ENCODE results near the gene FBXO4. TPM values are rescaled to one million over a fixed set of nuclear protein-coding genes. Genes with fewer than 3 reads are reported as not detected.
"Not testable (repeated sequence)": the region's sequence is repeated elsewhere in the genome, so short reads cannot be mapped to it uniquely, and the experiment has no call there.

FBXO4 gene
- total RNA-seq, 2 donors from 2014 or later: 7.6 to 8.6 TPM

- Histone ChIP-seq H3K4me1 (no peaks in the 10 kb centered on the region), H3K9ac (ENCODE audit: low read depth in 2 of 2, low read length in 2 of 2) (no peak overlapping the region), H3K4me3 (no peak overlapping the region), H3K36me3 (no peaks in the 10 kb centered on the region), H3K27me3 (no peaks in the 10 kb centered on the region), H3K9me3 (no peaks in the 10 kb centered on the region), H3K27ac (no peak overlapping the region)
- intact Hi-C loops (cut with DNase I): no loop called here
- DNase-seq: no peak
- no peak for TF ChIP-seq CTCF (IDR thresholded peaks at IDR 0.05)
Observed at GRCh38 chr5:41935544-41935943, 10.5 kb downstream of the FBXO4 start.

GRCh38 chr5:41940641-41941040 is 15.6 kb downstream of the FBXO4 start:
- no peak for TF ChIP-seq CTCF (IDR thresholded peaks at IDR 0.05)
- intact Hi-C loops (cut with DNase I): no loop called here
- Histone ChIP-seq H3K27me3 (no peaks in the 10 kb centered on the region), H3K4me1 (no peaks in the 10 kb centered on the region), H3K9me3 (no peaks in the 10 kb centered on the region), H3K27ac (no peak overlapping the region), H3K4me3 (no peak overlapping the region), H3K9ac (ENCODE audit: low read depth in 2 of 2, low read length in 2 of 2) (no peak overlapping the region), H3K36me3 (no peaks in the 10 kb centered on the region)
- DNase-seq: no peak

- H3K4me3 ChIP-seq; H3K9me3 ChIP-seq; H3K36me3 ChIP-seq; intact Hi-C loops (cut with DNase I); H3K27ac ChIP-seq; H3K9ac ChIP-seq (ENCODE audit: low read depth in 2 of 2, low read length in 2 of 2); H3K27me3 ChIP-seq; H3K4me1 ChIP-seq; DNase-seq: not testable (repeated sequence)
Observed at GRCh38 chr5:41945332-41945955, 20.4 kb downstream of the FBXO4 start.

- Histone ChIP-seq H3K9ac (ENCODE audit: low read depth in 2 of 2, low read length in 2 of 2) (no peak overlapping the region), H3K4me3 (no peak overlapping the region), H3K36me3 (no peaks in the 10 kb centered on the region), H3K4me1 (no peaks in the 10 kb centered on the region), H3K9me3 (no peaks in the 10 kb centered on the region), H3K27me3 (no peaks in the 10 kb centered on the region), H3K27ac (no peak overlapping the region)
- no peak for DNase-seq
- no peak for TF ChIP-seq CTCF (IDR thresholded peaks at IDR 0.05)
- intact Hi-C loops (cut with DNase I): no loop called here
Observed at GRCh38 chr5:41951224-41951623, 26.1 kb downstream of the FBXO4 start.

- Histone ChIP-seq H3K4me1 (no peaks in the 10 kb centered on the region), H3K9me3 (no peaks in the 10 kb centered on the region), H3K27ac (no peak overlapping the region), H3K9ac (ENCODE audit: low read depth in 2 of 2, low read length in 2 of 2) (no peak overlapping the region), H3K27me3 (no peaks in the 10 kb centered on the region), H3K4me3 (no peak overlapping the region), H3K36me3 (no peaks in the 10 kb centered on the region)
- intact Hi-C loops (cut with DNase I): no loop called here
- no peak for TF ChIP-seq CTCF (IDR thresholded peaks at IDR 0.05)
- no peak for DNase-seq
Observed at GRCh38 chr5:41954286-41954685, 29.2 kb downstream of the FBXO4 start.

DNA sequence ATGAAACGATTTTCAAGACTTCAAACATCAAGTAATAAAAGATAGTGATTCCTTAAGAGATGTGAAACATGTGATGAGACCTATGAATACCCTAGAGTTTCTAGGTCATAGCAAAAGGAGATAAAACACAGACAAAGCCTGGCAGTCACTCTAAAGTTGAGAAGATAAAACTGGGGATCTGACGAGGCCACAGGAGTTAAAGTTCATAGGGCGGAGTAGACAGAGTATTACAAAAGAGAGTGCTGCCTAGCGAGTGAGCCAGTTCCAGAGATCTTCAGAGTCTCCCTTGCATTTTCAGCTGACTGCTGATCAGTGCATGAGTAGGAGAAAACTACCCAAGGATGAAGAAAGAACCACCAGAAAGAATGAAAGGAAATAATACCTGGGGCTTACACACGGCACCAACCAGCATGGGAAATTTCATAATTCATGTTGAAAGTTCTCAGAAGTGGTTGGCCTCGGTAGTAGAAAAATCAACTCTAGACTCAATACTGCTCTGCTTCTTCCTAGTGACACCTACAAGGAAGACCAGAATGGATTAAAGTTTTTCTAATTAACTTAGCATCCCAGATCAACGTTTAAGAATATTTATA is 30.4 kb downstream of the FBXO4 start:
- no peak for TF ChIP-seq CTCF (IDR thresholded peaks at IDR 0.05)
- Histone ChIP-seq H3K4me1 (no peaks in the 10 kb centered on the region), H3K9me3 (no peaks in the 10 kb centered on the region), H3K27me3 (no peaks in the 10 kb centered on the region), H3K27ac (no peak overlapping the region), H3K9ac (ENCODE audit: low read depth in 2 of 2, low read length in 2 of 2) (no peak overlapping the region), H3K4me3 (no peak overlapping the region), H3K36me3 (no peaks in the 10 kb centered on the region)
- no peak for DNase-seq
- intact Hi-C loops (cut with DNase I): no loop called here
